Jurkat, Clone E6-1 (cell line): ENCODE data around the gene KRTAP9-6.

Experiments
- DNase-seq: peaks from one replicate; pipeline ENCODE4 v3.0.0-alpha.2; 2011; ENCODE audit warnings: low read depth, low spot score
- H3K4me3 ChIP-seq: 2 replicates; pipeline ENCODE4 v1.5.1; 2011; ENCODE audit warnings: mild to moderate bottlenecking, low read length, control low read depth, moderate library complexity

KRTAP9-6 gene

GRCh38 chr17:41308251-41308917 is 43.2 kb downstream of the KRTAP9-6 start:
- H3K4me3 ChIP-seq: no peak overlapping the region
- DNase-seq: peak; percentile 98

DNA sequence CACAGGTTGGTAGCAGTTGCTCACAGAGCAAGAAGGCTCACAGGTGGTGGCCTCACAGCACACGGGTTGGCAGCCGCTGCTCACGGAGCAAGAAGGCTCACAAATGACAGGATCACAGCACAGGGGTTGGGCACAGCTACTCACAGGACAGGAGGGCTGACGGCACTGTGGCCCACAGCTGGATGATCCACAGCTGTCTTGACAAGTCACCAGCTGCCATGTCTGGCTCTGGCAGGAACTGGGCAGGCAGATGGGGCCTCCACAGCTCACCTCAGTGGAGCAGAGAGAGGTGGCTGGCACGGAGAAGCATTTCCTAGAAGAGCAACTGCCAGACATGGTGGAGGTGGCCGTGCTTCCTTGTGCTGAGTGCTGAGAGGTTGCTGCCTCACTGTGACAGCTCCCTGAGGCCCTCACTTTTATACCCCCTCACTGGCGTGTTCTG is 43.8 kb downstream of the KRTAP9-6 start, which contains the start of gene KRTAP16-1:
KRTAP16-1 (minus strand) TSS at position 392 of the 442 bp plus-strand sequence; CDS start at position 336, 56 bp downstream.
- no peak for DNase-seq
- peak within 1 kb of the TSS; percentile 3 for H3K4me3 ChIP-seq

DNA sequence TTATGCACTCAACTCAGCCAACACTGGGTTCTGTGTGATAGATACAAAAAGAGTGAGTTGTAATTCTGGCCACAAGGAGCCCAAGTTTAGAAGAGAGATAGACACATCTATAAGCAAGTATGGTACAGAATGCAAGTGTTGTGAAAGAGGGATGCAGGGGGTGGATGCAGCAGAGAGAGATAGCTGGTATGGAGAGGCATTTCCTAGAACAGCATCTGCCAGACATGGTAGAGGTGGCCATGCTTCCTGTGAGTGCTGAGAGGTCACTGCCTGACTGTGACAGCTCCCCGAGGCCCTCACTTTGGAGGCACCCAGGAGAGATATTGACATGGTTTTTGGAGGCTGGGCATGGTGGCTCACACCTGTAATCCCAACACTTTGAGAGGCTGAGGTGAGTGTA is 45.9 kb downstream of the KRTAP9-6 start:
- DNase-seq: no peak
- no peak overlapping the region for H3K4me3 ChIP-seq

- H3K4me3 ChIP-seq: no peak within 1 kb of the TSS
- no peak for DNase-seq
These were observed 50.1 kb downstream of the KRTAP9-6 start, which contains the start of gene KRTAP17-1 for GRCh38 chr17:41315204-41315794. KRTAP17-1 (minus strand) TSS chr17:41315710; CDS start chr17:41315650, 60 bp downstream.
